Parathyroid adenoma (tissue), 2 donors: ENCODE measurements around the gene PSMD7.

ENCODE experiments used
- H2AFZ ChIP-seq: fragments of 300-600 bp; sonication (generic); one replicate; pipeline ENCODE4 v1.7.0; 2017; ENCODE audit warnings: antibody characterized with exemption, mild to moderate bottlenecking
- H3K27ac ChIP-seq: fragments of 300-600 bp; sonication (generic); one replicate; pipeline ENCODE4 v1.7.0; 2017
- H3K27me3 ChIP-seq: fragments of 300-600 bp; sonication (generic); one replicate; pipeline ENCODE4 v1.7.0; 2017; ENCODE audit warnings: low read length; ENCODE audit not compliant: control insufficient read depth, insufficient read depth
- H3K36me3 ChIP-seq: fragments of 300-600 bp; sonication (generic); one replicate; pipeline ENCODE4 v1.7.0; 2017; ENCODE audit warnings: low read length; ENCODE audit not compliant: control insufficient read depth, insufficient read depth
- H3K4me1 ChIP-seq: fragments of 300-600 bp; sonication (generic); one replicate; pipeline ENCODE4 v1.7.0; 2017; ENCODE audit warnings: control low read depth
- H3K4me2 ChIP-seq: fragments of 300-600 bp; sonication (generic); one replicate; pipeline ENCODE4 v1.7.0; 2017; ENCODE audit warnings: low read length
- H3K4me3 ChIP-seq: fragments of 300-600 bp; sonication (generic); one replicate; pipeline ENCODE4 v1.7.0; 2017; ENCODE audit warnings: low read depth, low read length
- H3K79me2 ChIP-seq: fragments of 300-600 bp; sonication (generic); one replicate; pipeline ENCODE4 v1.7.0; 2017; ENCODE audit warnings: control low read depth
- H3K9ac ChIP-seq: fragments of 300-600 bp; sonication (generic); one replicate; pipeline ENCODE4 v1.7.0; 2017; ENCODE audit warnings: mild to moderate bottlenecking
- H3K9me3 ChIP-seq: fragments of 300-600 bp; sonication (generic); one replicate; pipeline ENCODE4 v1.7.0; 2017; ENCODE audit warnings: low read length; ENCODE audit not compliant: control insufficient read depth
- CTCF ChIP-seq: fragments of 300-600 bp; sonication (generic); IDR thresholded peaks from one replicate; pipeline ENCODE4 v1.7.0; 2017; ENCODE audit warnings: antibody characterized with exemption, mild to moderate bottlenecking
- donor health status: primary hyperparathyroidism.

PSMD7 gene

GRCh38 chr16:74290356-74290755, 6.3 kb upstream of the PSMD7 start:
- H3K27me3 ChIP-seq: no peaks in the 10 kb centered on the region
- no peak overlapping the region for H3K4me2 ChIP-seq
- TF ChIP-seq CTCF: no peak
- no peak overlapping the region for H2AFZ ChIP-seq
- no peaks in the 10 kb centered on the region for H3K79me2 ChIP-seq
- H3K36me3 ChIP-seq: no peaks in the 10 kb centered on the region
- peaks cover 2% of the 10 kb centered on the region for H3K4me1 ChIP-seq
- H3K27ac ChIP-seq: no peak overlapping the region
- H3K9me3 ChIP-seq: peaks cover 3% of the 10 kb centered on the region
- no peak overlapping the region for H3K4me3 ChIP-seq
- H3K9ac ChIP-seq: no peak overlapping the region

GRCh38 chr16:74291176-74291575, 5.4 kb upstream of the PSMD7 start:
- H3K4me2 ChIP-seq: no peak overlapping the region
- no peak overlapping the region for H3K4me3 ChIP-seq
- H3K9me3 ChIP-seq: peaks cover 3% of the 10 kb centered on the region
- no peak overlapping the region for H3K27ac ChIP-seq
- no peak for TF ChIP-seq CTCF
- no peak overlapping the region for H3K9ac ChIP-seq
- H3K4me1 ChIP-seq: peaks cover 7% of the 10 kb centered on the region
- H3K27me3 ChIP-seq: no peaks in the 10 kb centered on the region
- no peaks in the 10 kb centered on the region for H3K36me3 ChIP-seq
- no peak overlapping the region for H2AFZ ChIP-seq
- H3K79me2 ChIP-seq: no peaks in the 10 kb centered on the region

- Histone ChIP-seq H3K4me1 (peaks cover 7% of the 10 kb centered on the region), H3K36me3 (no peaks in the 10 kb centered on the region), H3K4me2 (no peak overlapping the region), H3K9me3 (peaks cover 3% of the 10 kb centered on the region), H3K27me3 (no peaks in the 10 kb centered on the region), H3K79me2 (no peaks in the 10 kb centered on the region), H2AFZ (no peak overlapping the region), H3K4me3 (no peak overlapping the region), H3K9ac (no peak overlapping the region), H3K27ac (no peak overlapping the region)
- TF ChIP-seq CTCF: no peak
Observed at GRCh38 chr16:74291577-74292208, 4.9 kb upstream of the PSMD7 start.

- Histone ChIP-seq H3K27me3 (no peaks in the 10 kb centered on the region), H3K4me2 (peak overlapping the region; percentile 87), H2AFZ (peak overlapping the region; percentile 89), H3K27ac (peak overlapping the region; percentile 87), H3K79me2 (peaks cover 17% of the 10 kb centered on the region), H3K4me3 (peak overlapping the region; percentile 98), H3K9ac (no peak overlapping the region), H3K9me3 (peaks cover 3% of the 10 kb centered on the region), H3K36me3 (no peaks in the 10 kb centered on the region), H3K4me1 (peaks cover 10% of the 10 kb centered on the region)
- no peak for TF ChIP-seq CTCF
Observed at GRCh38 chr16:74296104-74296431, 546 bp upstream of the PSMD7 start.

GRCh38 chr16:74297145-74297665, 591 bp downstream of the PSMD7 start:
- Histone ChIP-seq H3K36me3 (no peaks in the 10 kb centered on the region), H3K9me3 (peaks cover under 1% of the 10 kb centered on the region), H3K4me3 (peak overlapping the region; percentile 98), H3K27ac (peak overlapping the region; percentile 87), H3K4me2 (peak overlapping the region; percentile 87), H3K27me3 (no peaks in the 10 kb centered on the region), H2AFZ (peak overlapping the region; percentile 89), H3K4me1 (peaks cover 10% of the 10 kb centered on the region), H3K79me2 (peaks cover 17% of the 10 kb centered on the region), H3K9ac (peak overlapping the region; percentile 91)
- no peak for TF ChIP-seq CTCF
